Astrocyte (in vitro differentiated cells and primary cell): ENCODE measurements around the gene MAP3K21.

Experiments
- EZH2 ChIP-seq: IDR thresholded peaks from 2 replicates; pipeline ENCODE4 v1.6.1; 2012; ENCODE audit warnings: mild to moderate bottlenecking, low read length, inconsistent platforms; ENCODE audit not compliant: insufficient read depth
- TF ChIP-seq, protein P1 (sequence below): IDR thresholded peaks from 2 replicates; pipeline ENCODE4 v1.5.1; 2011; ENCODE audit warnings: low read depth, mild to moderate bottlenecking, inconsistent platforms, low read length, moderate library complexity; ENCODE audit not compliant: insufficient read depth

GRCh38 chr1:233406339-233406960, 78.9 kb downstream of the MAP3K21 start:
- TF ChIP-seq, protein P1, sequence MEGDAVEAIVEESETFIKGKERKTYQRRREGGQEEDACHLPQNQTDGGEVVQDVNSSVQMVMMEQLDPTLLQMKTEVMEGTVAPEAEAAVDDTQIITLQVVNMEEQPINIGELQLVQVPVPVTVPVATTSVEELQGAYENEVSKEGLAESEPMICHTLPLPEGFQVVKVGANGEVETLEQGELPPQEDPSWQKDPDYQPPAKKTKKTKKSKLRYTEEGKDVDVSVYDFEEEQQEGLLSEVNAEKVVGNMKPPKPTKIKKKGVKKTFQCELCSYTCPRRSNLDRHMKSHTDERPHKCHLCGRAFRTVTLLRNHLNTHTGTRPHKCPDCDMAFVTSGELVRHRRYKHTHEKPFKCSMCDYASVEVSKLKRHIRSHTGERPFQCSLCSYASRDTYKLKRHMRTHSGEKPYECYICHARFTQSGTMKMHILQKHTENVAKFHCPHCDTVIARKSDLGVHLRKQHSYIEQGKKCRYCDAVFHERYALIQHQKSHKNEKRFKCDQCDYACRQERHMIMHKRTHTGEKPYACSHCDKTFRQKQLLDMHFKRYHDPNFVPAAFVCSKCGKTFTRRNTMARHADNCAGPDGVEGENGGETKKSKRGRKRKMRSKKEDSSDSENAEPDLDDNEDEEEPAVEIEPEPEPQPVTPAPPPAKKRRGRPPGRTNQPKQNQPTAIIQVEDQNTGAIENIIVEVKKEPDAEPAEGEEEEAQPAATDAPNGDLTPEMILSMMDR = no peak
- TF ChIP-seq EZH2 = no peak
